GM18511 (cell line): ENCODE measurements around the gene SP7.
A peak's percentile ranks its signal among the peaks of the same experiment; 100 is the strongest.
"Not testable (repeated sequence)": the region's sequence is repeated elsewhere in the genome, so short reads cannot be mapped to it uniquely, and the experiment has no call there.

Experiments
- ATAC-seq: cut with Tn5 transposase; IDR thresholded peaks from one replicate; pipeline ENCODE4 v1.9.1; 2021; ENCODE audit warnings: mild to moderate bottlenecking, moderate library complexity; ENCODE audit not compliant: unreplicated experiment

The SP7 gene

DNA sequence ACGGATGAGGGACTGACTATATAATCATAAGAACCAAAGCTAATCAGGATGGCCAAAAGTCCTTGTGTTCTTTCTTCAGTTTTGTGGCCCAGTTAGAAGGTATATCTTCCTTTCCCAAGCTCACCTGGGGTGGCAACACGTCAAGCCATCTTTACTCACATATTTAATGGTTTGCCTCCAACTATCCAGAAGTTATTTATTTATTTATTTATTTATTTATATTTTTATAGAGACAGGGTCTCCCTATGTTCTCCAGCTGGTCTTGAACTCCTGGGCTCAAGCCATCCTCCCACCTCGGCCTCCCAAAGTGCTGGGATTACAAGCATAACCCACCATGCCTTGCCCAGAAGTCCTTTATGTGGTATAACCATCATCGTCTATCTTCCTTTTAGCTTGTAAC, 11.8 kb upstream of the SP7 start:
- ATAC-seq = no peak

- no peak for ATAC-seq
Measured at GRCh38 chr12:53346491-53346890, 10.3 kb upstream of the SP7 start.

GRCh38 chr12:53345486-53346188, 9.5 kb upstream of the SP7 start:
- ATAC-seq = peak; percentile 6

GRCh38 chr12:53344824-53345485, 8.8 kb upstream of the SP7 start:
- ATAC-seq = peak; percentile 81

GRCh38 chr12:53344487-53344823, 8.3 kb upstream of the SP7 start:
- no peak for ATAC-seq

DNA sequence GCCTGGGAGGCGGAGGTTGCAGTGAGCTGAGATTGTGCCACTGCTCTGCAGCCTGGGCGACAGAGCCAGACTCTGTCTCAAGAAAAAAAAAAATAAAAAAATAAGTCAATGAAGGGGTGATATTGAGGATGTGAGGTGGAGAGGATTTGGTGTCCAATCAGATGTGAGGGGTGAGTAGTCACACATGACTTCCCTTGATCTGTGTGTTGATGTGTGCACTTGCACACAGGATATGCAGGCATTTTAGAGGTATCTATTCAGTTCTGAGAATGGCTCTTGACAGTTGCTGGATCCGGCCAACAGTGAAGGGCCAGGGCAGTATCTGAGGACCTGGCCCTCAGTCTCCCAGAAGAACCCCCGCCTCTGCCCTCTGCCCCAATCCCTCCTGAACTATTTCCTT, 7.8 kb upstream of the SP7 start:
- ATAC-seq = no peak

GRCh38 chr12:53343449-53343848, 7.3 kb upstream of the SP7 start:
- no peak for ATAC-seq

GRCh38 chr12:53340398-53340797, 4.2 kb upstream of the SP7 start:
- ATAC-seq = no peak

- ATAC-seq = no peak
Measured at GRCh38 chr12:53338916-53339315, 2.8 kb upstream of the SP7 start.

DNA sequence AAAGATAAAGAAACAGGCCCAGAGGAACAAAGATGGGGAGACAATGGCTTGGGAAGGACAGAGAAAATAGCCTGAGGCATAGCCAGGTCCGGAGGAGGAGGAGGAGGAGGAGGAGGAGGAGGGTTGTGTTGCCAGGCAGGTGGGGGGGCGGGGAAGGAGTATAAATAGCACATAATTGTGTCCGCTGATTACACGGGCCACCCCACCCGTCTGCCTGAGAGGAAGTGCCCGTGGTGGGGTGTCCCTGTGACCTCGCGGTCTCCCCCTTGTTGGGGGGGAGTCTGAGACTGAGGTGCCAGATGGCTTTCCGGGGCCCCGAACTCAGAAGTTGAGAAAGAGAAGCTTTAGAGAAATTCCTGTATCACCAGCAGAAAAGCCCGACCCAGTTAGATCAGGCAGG, 1.9 kb upstream of the SP7 start:
- ATAC-seq = no peak

GRCh38 chr12:53334822-53335221, 1.3 kb downstream of the SP7 start:
- no peak for ATAC-seq

GRCh38 chr12:53333845-53334244, 2.3 kb downstream of the SP7 start:
- no peak for ATAC-seq

DNA sequence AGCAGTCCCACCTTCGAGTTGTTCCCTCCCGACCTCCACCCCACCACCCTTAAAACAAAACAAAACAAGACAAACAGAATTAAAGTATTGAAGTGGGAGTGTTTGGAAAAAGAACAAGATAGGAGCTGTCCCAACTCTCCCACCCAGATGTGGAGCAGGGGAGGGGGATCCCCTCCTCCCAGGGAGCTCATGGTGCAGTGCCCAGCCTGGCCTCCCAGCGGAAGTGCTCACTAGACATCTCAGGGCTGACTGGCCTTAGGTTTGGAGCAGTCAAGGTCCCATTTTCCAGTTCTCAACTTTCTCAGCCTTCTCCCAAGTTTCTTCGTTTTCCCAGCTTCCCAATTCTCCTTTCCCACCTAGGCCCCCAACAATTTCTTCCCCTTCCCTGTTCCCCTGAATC, 2.9 kb downstream of the SP7 start:
- no peak for ATAC-seq

DNA sequence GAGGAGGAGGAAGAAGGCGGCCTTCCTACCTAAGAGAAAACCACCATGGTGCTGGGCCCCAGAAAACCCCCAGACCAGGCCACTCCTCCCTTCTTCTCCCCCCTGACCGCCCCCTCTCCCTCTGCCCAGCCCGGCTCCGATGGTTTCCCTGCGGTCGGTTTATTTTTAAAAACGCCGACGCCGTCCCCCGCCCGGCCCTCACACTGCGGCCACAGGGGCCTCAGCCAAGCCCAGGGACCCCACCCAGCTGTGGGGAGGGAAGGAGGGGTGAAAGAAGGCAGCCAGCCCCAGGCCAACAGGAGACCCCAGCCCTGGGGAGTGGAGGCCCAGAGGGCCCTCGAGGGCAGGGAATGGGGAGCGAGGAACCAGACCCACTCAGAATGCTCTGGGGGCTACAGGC, 3.4 kb downstream of the SP7 start:
- ATAC-seq = no peak

DNA sequence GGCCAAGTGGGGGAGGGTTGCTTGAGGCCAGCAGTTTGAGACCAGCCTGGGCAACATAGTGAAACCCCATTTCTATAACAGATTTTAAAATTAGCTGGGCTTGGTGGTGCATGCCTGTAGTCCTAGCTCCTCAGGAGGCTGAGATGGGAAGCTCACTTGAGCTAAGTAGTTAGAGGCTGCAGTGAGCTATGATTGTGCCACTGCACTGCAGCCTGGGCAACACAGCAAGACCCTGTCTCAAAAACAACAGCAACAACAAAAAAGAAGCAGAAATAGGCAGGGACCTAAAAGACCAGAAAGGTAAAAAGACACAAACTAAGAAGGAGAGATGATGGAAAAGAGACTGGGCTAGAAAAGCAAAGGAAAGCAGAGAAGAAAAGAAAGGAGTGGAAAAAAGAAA, 3.8 kb downstream of the SP7 start:
- not testable (repeated sequence) for ATAC-seq

GRCh38 chr12:53330671-53331070, 5.5 kb downstream of the SP7 start:
- no peak for ATAC-seq

DNA sequence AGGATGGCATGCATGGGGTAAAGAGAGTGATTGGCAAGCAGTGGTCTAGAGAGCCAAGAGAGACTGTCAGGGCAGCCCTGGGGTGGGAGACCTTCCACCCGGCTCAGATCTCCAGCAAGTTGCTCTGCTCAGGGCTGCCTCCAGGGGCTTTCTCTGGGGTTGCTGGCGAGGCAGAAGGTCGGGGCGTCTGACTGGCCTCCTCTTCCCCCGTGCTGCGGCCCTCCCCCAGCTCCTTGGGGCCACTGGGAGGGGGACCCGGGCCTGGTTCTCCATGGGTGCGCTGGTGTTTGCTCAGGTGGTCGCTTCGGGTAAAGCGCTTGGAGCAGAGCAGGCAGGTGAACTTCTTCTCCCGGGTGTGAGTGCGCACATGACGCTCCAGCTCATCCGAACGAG, 8.1 kb downstream of the SP7 start:
- ATAC-seq = no peak

GRCh38 chr12:53327435-53328042, 8.6 kb downstream of the SP7 start:
- ATAC-seq = no peak

GRCh38 chr12:53326460-53327185, 9.5 kb downstream of the SP7 start:
- ATAC-seq = no peak

- no peak for ATAC-seq
Measured at GRCh38 chr12:53325511-53326061, 10.6 kb downstream of the SP7 start.

- peak; percentile 64 for ATAC-seq
Measured at GRCh38 chr12:53324779-53325510, 11.2 kb downstream of the SP7 start.
